H1 (cell line): ENCODE measurements around the gene NQO2. TPM values are rescaled to one million over a fixed set of nuclear protein-coding genes. Genes with fewer than 3 reads are reported as not detected.

Experiments
- SIN3A ChIP-seq, 2 experiments: IDR thresholded peaks in 1 of 2; conservative IDR thresholded peaks in 1 of 2; 2 replicates each; pipeline ENCODE4 v1.6.1; 2011 to 2012; ENCODE audit warnings: low read length in 2 of 2, improper control_type of control experiment in 1 of 2, low read depth in 1 of 2, mild to moderate bottlenecking in 1 of 2
- TBP ChIP-seq: IDR thresholded peaks from 2 replicates; pipeline ENCODE4 v1.6.1; 2011; ENCODE audit warnings: low read depth, low read length, improper control_type of control experiment
- polyA plus RNA-seq, 7 experiments: library from polyadenylated mRNA; depleted of rRNA in 3 of 7; stranded (reverse) in 5 of 7; unstranded in 2 of 7; fragments of >200 nt in 5 of 7; fragments of 200-250 nt in 2 of 7; gene quantifications; 1 replicate in 5 of 7; 2 replicates in 1 of 7; 4 replicates in 1 of 7; pipeline versions ENCODE4 v1.2.1 to v1.2.3, GENCODE V29; 2011 to 2013; ENCODE audit warnings: missing spikeins in 2 of 7, mixed read lengths in 2 of 7
- total RNA-seq: library from RNA; stranded (reverse); fragmentation: NEBNext Ultra II Directional; extraction: Animal tissue kit (Norgen Biotek cat#: 25700); gene quantifications from 2 replicates; pipeline ENCODE4 v1.2.1, GENCODE V29; 2021

Gene NQO2
- total and polyA plus RNA-seq, 2 of the 8 experiments (the other 6 are each of a cell fraction or from before 2014, with no cell fraction given) = 135 to 168 TPM

DNA sequence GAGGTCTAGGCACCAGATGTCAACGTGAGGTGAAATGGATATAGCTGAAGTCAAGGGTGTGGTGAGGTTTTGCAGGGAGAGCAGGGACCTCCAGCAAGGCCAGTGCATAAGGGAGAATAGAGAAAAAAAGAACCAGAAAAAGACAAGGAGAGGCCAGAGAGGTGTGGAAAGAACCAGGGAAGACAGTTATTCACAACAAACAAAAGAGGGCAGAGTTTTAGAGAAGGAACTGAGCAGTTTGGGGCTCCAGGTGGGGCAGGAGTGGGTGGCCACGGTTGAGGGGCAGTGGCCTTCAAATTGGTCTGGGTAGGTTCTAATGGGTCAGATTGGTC is 11.6 kb upstream of the NQO2 start (continued):
- TF ChIP-seq TBP = no peak
- no peak for TF ChIP-seq SIN3A (conservative IDR thresholded peaks at IDR 0.05 in 1 of 2, IDR thresholded peaks at IDR 0.05 in 1 of 2; ENCODE audit: low read depth in 1 of 2, low read length in 2 of 2)
